CD4-positive, alpha-beta memory T cell (primary cell): ENCODE results near the gene ZFYVE1. TPM values are rescaled to one million over a fixed set of nuclear protein-coding genes. Genes with fewer than 3 reads are reported as not detected.
"Not testable (repeated sequence)": the region's sequence is repeated elsewhere in the genome, so short reads cannot be mapped to it uniquely, and the experiment has no call there.

Experiments used
- CTCF ChIA-PET: fragments of 350-600 bp; sonication (Branson Sonifier 250); formaldehyde crosslinking; loops from one replicate; lab custom pipeline; 2021; ENCODE audit warnings: inconsistent platforms; ENCODE audit not compliant: partially characterized antibody; lab: Charles Lee
- POLR2A ChIA-PET: fragments of 350-600 bp; sonication (Branson Sonifier 250); formaldehyde crosslinking; loops from one replicate; lab custom pipeline; 2021; ENCODE audit not compliant: partially characterized antibody; lab: Charles Lee
- DNase-seq, 5 donors: peaks; one replicate each; pipeline versions ENCODE4 v3.0.0 to v3.0.0-alpha.2; 2020 to 2022; ENCODE audit warnings: mixed read lengths in 1 of 5
- H3K27ac ChIP-seq: one replicate; pipeline ENCODE4 v1.7.0; 2013; ENCODE audit warnings: low read depth, low read length
- H3K27me3 ChIP-seq: 2 replicates; pipeline ENCODE4 v1.7.0; 2013; ENCODE audit warnings: mild to moderate bottlenecking, low read length, moderate library complexity; ENCODE audit not compliant: insufficient read depth
- H3K36me3 ChIP-seq: 2 replicates; pipeline ENCODE4 v1.7.0; 2013; ENCODE audit warnings: mild to moderate bottlenecking, low read length, moderate library complexity; ENCODE audit not compliant: insufficient read depth
- H3K4me1 ChIP-seq: 2 replicates; pipeline ENCODE4 v1.7.0; 2013; ENCODE audit warnings: mild to moderate bottlenecking, low read length, moderate library complexity; ENCODE audit not compliant: insufficient read depth
- H3K4me3 ChIP-seq, 2 donors: one replicate each; pipeline ENCODE4 v1.7.0; 2013; ENCODE audit warnings: low read length in 2 of 2, mild to moderate bottlenecking in 1 of 2
- H3K9me3 ChIP-seq, 2 donors: one replicate each; pipeline ENCODE4 v1.7.0; 2013; ENCODE audit warnings: low read length in 2 of 2, control low read depth in 1 of 2; ENCODE audit not compliant: control insufficient read depth in 1 of 2
- H3K27ac Mint-ChIP-seq, 7 donors: one replicate each; pipeline ENCODE4 v1.8.0; 2020 to 2021; ENCODE audit warnings: mixed read lengths in 7 of 7, mild to moderate bottlenecking in 6 of 7, inconsistent platforms in 3 of 7, moderate library complexity in 3 of 7
- H3K27me3 Mint-ChIP-seq, 2 donors: one replicate each; pipeline ENCODE4 v1.8.0; 2020 to 2021; ENCODE audit warnings: mixed read lengths in 2 of 2
- H3K36me3 Mint-ChIP-seq, 2 donors: one replicate each; pipeline ENCODE4 v1.8.0; 2020 to 2021; ENCODE audit warnings: mixed read lengths in 2 of 2, inconsistent platforms in 1 of 2, mild to moderate bottlenecking in 1 of 2
- H3K4me1 Mint-ChIP-seq, 4 donors: one replicate each; pipeline ENCODE4 v1.8.0; 2020 to 2021; ENCODE audit warnings: mixed read lengths in 4 of 4, mild to moderate bottlenecking in 1 of 4
- H3K4me3 Mint-ChIP-seq, 8 donors: one replicate each; pipeline ENCODE4 v1.8.0; 2020 to 2021; ENCODE audit warnings: mixed read lengths in 8 of 8, mild to moderate bottlenecking in 7 of 8, moderate library complexity in 6 of 8, inconsistent platforms in 3 of 8
- H3K9me3 Mint-ChIP-seq, 8 donors: one replicate each; pipeline ENCODE4 v1.8.0; 2020 to 2021; ENCODE audit warnings: mixed read lengths in 8 of 8, mild to moderate bottlenecking in 5 of 8, inconsistent platforms in 3 of 8, moderate library complexity in 1 of 8
- intact Hi-C: fragments of 100-400 bp; cut with micrococcal nuclease; formaldehyde crosslinking; loops from one replicate; pipeline ENCODE4 v1.15.1; 2023
- polyA plus RNA-seq, 2 donors: library from polyadenylated mRNA; unstranded; fragments of 300-500 nt; fragmentation: Illumina TruSeq; gene quantifications; one replicate each; pipeline ENCODE4 v1.2.3, GENCODE V29; 2021
- total RNA-seq, 2 experiments: library from RNA; stranded (reverse); gene quantifications; one replicate each; pipeline ENCODE4 v1.2.3, GENCODE V29; 2021

ZFYVE1 gene
- total and polyA plus RNA-seq, 4 experiments from 2014 or later = 4.5 to 21.5 (median 14.8) TPM

GRCh38 chr14:73049428-73049827 lies 22.5 kb upstream of the ZFYVE1 start:
- Mint-ChIP-seq H3K9me3 (no peaks in the 10 kb centered on the region), H3K27me3 (no peaks in the 10 kb centered on the region), H3K27ac (no peak overlapping the region), H3K4me3 (no peak overlapping the region), H3K4me1 (peaks cover 0 to 1% (median 0%) of the 10 kb centered on the region in 4 donors), H3K36me3 (no peaks in the 10 kb centered on the region)
- no peak for DNase-seq
- Histone ChIP-seq H3K4me3 (no peak overlapping the region), H3K36me3 (no peaks in the 10 kb centered on the region), H3K27me3 (no peaks in the 10 kb centered on the region), H3K9me3 (no peaks in the 10 kb centered on the region), H3K27ac (no peak overlapping the region), H3K4me1 (no peaks in the 10 kb centered on the region)
- intact Hi-C loops = no loop called here
- CTCF ChIA-PET = interaction anchor here (0.7 kb wide), 2 partner anchors 27 to 1750 kb away, joined by 4 read pairs; no protein-coding TSS in a partner anchor
- POLR2A ChIA-PET = interaction anchor here (0.7 to 1.6 kb wide), 2 partner anchors 9 kb away, joined by 3 to 7 read pairs; partner anchors contain the start of gene RBM25

GRCh38 chr14:73047808-73048207 lies 20.9 kb upstream of the ZFYVE1 start:
- H3K4me1 Mint-ChIP-seq = peaks cover 0 to 1% (median 0%) of the 10 kb centered on the region in 4 donors
- Histone ChIP-seq H3K27ac (no peak overlapping the region), H3K27me3 (no peaks in the 10 kb centered on the region), H3K36me3 (no peaks in the 10 kb centered on the region), H3K4me3 (no peak overlapping the region), H3K4me1 (no peaks in the 10 kb centered on the region), H3K9me3 (no peaks in the 10 kb centered on the region)
- H3K36me3 Mint-ChIP-seq = no peaks in the 10 kb centered on the region
- H3K27ac Mint-ChIP-seq = no peak overlapping the region
- H3K27me3 Mint-ChIP-seq = no peaks in the 10 kb centered on the region
- ChIA-PET POLR2A (no interaction called here), CTCF (no interaction called here)
- no peak overlapping the region for H3K4me3 Mint-ChIP-seq
- no peaks in the 10 kb centered on the region for H3K9me3 Mint-ChIP-seq
- DNase-seq = no peak
- intact Hi-C loops = no loop called here

GRCh38 chr14:73036706-73037450 lies 10.0 kb upstream of the ZFYVE1 start:
- POLR2A ChIA-PET, H3K4me3 ChIP-seq, intact Hi-C loops, H3K4me1 Mint-ChIP-seq, H3K4me3 Mint-ChIP-seq, H3K9me3 ChIP-seq, H3K36me3 Mint-ChIP-seq, H3K9me3 Mint-ChIP-seq, H3K27me3 ChIP-seq, H3K4me1 ChIP-seq, H3K27ac ChIP-seq, H3K36me3 ChIP-seq, DNase-seq, H3K27ac Mint-ChIP-seq, H3K27me3 Mint-ChIP-seq: not testable (repeated sequence)
- CTCF ChIA-PET = interaction anchor here (0.6 kb wide), 1 partner anchor 34 kb away, joined by 3 read pairs; no protein-coding TSS in a partner anchor

- CTCF ChIA-PET = interaction anchor here (0.7 to 1.7 kb wide), 4 partner anchors 15 to 123 kb away, joined by 3 to 10 read pairs (median 4); partner anchors contain the start of gene RBM25
- Histone ChIP-seq H3K27me3 (no peaks in the 10 kb centered on the region), H3K4me1 (peaks cover 19% of the 10 kb centered on the region), H3K27ac (no peak overlapping the region), H3K9me3 (no peaks in the 10 kb centered on the region), H3K4me3 (no peak overlapping the region), H3K36me3 (peaks cover 11% of the 10 kb centered on the region)
- intact Hi-C loops = loop anchor here (1.0 to 10.0 kb wide), 4 partner anchors 30 to 430 kb away; partner anchors contain the start of genes DCAF4, NUMB, PSEN1 and RBM25
- Mint-ChIP-seq H3K4me3 (peak overlapping the region in 5 of 8 donors; percentile 98 to 99 (median 99)), H3K36me3 (peaks cover 9 to 26% of the 10 kb centered on the region in 2 donors), H3K9me3 (no peaks in the 10 kb centered on the region), H3K4me1 (peaks cover 22 to 38% (median 30%) of the 10 kb centered on the region in 4 donors), H3K27ac (peak overlapping the region in 1 of 7 donors; percentile 69), H3K27me3 (no peaks in the 10 kb centered on the region)
- no peak for DNase-seq
- POLR2A ChIA-PET = interaction anchor here (6.4 kb wide), 1 partner anchor 31 kb away, joined by 88 read pairs; the partner anchor contains the start of gene RBM25
These were observed 1.1 kb upstream of the ZFYVE1 start for GRCh38 chr14:73027984-73028383.

- Histone ChIP-seq H3K36me3 (peaks cover 11% of the 10 kb centered on the region), H3K27ac (no peak overlapping the region), H3K9me3 (no peaks in the 10 kb centered on the region), H3K4me1 (peaks cover 23% of the 10 kb centered on the region), H3K27me3 (no peaks in the 10 kb centered on the region), H3K4me3 (peak overlapping the region; percentile 40 to 88)
- Mint-ChIP-seq H3K36me3 (peaks cover 12 to 29% of the 10 kb centered on the region in 2 donors), H3K27ac (peak overlapping the region in 5 of 7 donors; percentile 69 to 98 (median 95)), H3K4me3 (peak overlapping the region; percentile 97 to 99 (median 98)), H3K27me3 (no peaks in the 10 kb centered on the region), H3K4me1 (peaks cover 24 to 42% (median 34%) of the 10 kb centered on the region in 4 donors), H3K9me3 (no peaks in the 10 kb centered on the region)
- intact Hi-C loops = loop anchor here (1.0 to 10.0 kb wide), 4 partner anchors 31 to 431 kb away; partner anchors contain the start of genes DCAF4, NUMB, PSEN1 and RBM25
- ChIA-PET POLR2A (interaction anchor here (0.9 to 6.4 kb wide), 3 partner anchors 32 to 463 kb away, joined by 4 to 88 read pairs (median 6); partner anchors contain the start of genes PSEN1, RBM25 and RIOX1), CTCF (interaction anchor here (0.9 to 1.7 kb wide), 7 partner anchors 15 to 123 kb away, joined by 3 to 10 read pairs (median 4); partner anchors contain the start of genes PSEN1 and RBM25)
- no peak for DNase-seq
These were observed 640 bp upstream of the ZFYVE1 start for GRCh38 chr14:73027546-73027945.

GRCh38 chr14:73026243-73026844 lies 562 bp downstream of the ZFYVE1 start:
- peak overlapping the region in 6 of 7 donors; percentile 69 to 93 (median 92) for H3K27ac Mint-ChIP-seq
- intact Hi-C loops = loop anchor here (10.0 kb wide), 1 partner anchor 102 kb away; the partner anchor contains the start of gene DCAF4
- H3K27ac ChIP-seq = peak overlapping the region; percentile 69

More at GRCh38 chr14:73026243-73026844, 562 bp downstream of the ZFYVE1 start:
- CTCF ChIA-PET = interaction anchor here (1.1 to 1.7 kb wide), 6 partner anchors 13 to 122 kb away, joined by 3 to 10 read pairs (median 4); partner anchors contain the start of genes PSEN1 and RBM25
- H3K4me1 Mint-ChIP-seq = peaks cover 36 to 54% (median 44%) of the 10 kb centered on the region in 4 donors
- POLR2A ChIA-PET = interaction anchor here (0.9 to 6.4 kb wide), 3 partner anchors 33 to 464 kb away, joined by 4 to 88 read pairs (median 6); partner anchors contain the start of genes PSEN1, RBM25 and RIOX1
- peaks cover 30% of the 10 kb centered on the region for H3K4me1 ChIP-seq
- H3K4me3 ChIP-seq = peak overlapping the region; percentile 47 to 88
- DNase-seq = peak in 3 of 5 donors; percentile 3 to 11 (median 3)
- H3K27me3 Mint-ChIP-seq = no peaks in the 10 kb centered on the region
- no peaks in the 10 kb centered on the region for H3K9me3 ChIP-seq
- peaks cover 11% of the 10 kb centered on the region for H3K36me3 ChIP-seq
- H3K27me3 ChIP-seq = no peaks in the 10 kb centered on the region
- H3K4me3 Mint-ChIP-seq = peak overlapping the region; percentile 90 to 98 (median 96)
- H3K36me3 Mint-ChIP-seq = peaks cover 24 to 41% of the 10 kb centered on the region in 2 donors
- H3K9me3 Mint-ChIP-seq = no peaks in the 10 kb centered on the region
